IMR-90 (cell line): Measurements from ENCODE around the gene CLCF1. TPM values are rescaled to one million over a fixed set of nuclear protein-coding genes. Genes with fewer than 3 reads are reported as not detected.
A peak's percentile ranks its signal among the peaks of the same experiment; 100 is the strongest.

Experiments used
- ATAC-seq: fragments of 200-7000 bp; cut with Tn5 transposase; 2 replicates; pipeline ENCODE4 v1.9.1; 2020; ENCODE audit warnings: low read depth, mild to moderate bottlenecking, moderate library complexity
- BruUV-seq: library from RNA; stranded (reverse); fragments of 400-500 nt; replicated peaks from 2 replicates; lab custom pipeline; 2021; lab: Mats Ljungman, UMichigan
- CTCF ChIA-PET: fragments of 300-600 bp; formaldehyde crosslinking; extraction: SDS; loops from one replicate; lab custom pipeline; 2021; ENCODE audit warnings: antibody characterized with exemption; lab: Yijun Ruan, JAX
- POLR2A ChIA-PET: fragments of 300-600 bp; sonication (Branson Sonifier 250); formaldehyde crosslinking; loops from one replicate; lab custom pipeline; 2022; ENCODE audit warnings: antibody characterized with exemption; ENCODE audit not compliant: unreplicated experiment; lab: Charles Lee
- DNase-seq: peaks from one replicate; pipeline ENCODE4 v3.0.0; 2013
- H2AFZ ChIP-seq: replicated peaks from 2 replicates; pipeline ENCODE3; 2013; ENCODE audit warnings: low read length, mild to moderate bottlenecking; ENCODE audit not compliant: poor library complexity
- H2AK5ac ChIP-seq: 2 replicates; pipeline ENCODE4 v1.6.1; 2013; ENCODE audit warnings: low read depth, low read length, inconsistent platforms
- H2AK9ac ChIP-seq: replicated peaks from 2 replicates; pipeline ENCODE3; 2013; ENCODE audit warnings: mild to moderate bottlenecking, low read depth, low read length, moderate library complexity; ENCODE audit not compliant: poor library complexity
- H2BK120ac ChIP-seq: 2 replicates; pipeline ENCODE4 v1.6.1; 2013; ENCODE audit warnings: low read depth, low read length, inconsistent platforms
- H2BK15ac ChIP-seq: 3 replicates; pipeline ENCODE4 v1.6.1; 2013; ENCODE audit warnings: low read depth, low read length, inconsistent platforms
- H2BK20ac ChIP-seq: 2 replicates; pipeline ENCODE4 v1.6.1; 2013; ENCODE audit warnings: low read depth, mild to moderate bottlenecking, inconsistent platforms, low read length, moderate library complexity
- H2BK5ac ChIP-seq: 2 replicates; pipeline ENCODE4 v1.6.1; 2013; ENCODE audit warnings: mild to moderate bottlenecking, low read depth, low read length, inconsistent platforms; ENCODE audit not compliant: poor library complexity, severe bottlenecking
- H3K14ac ChIP-seq: replicated peaks from 2 replicates; pipeline ENCODE4 v1.6.1; 2013; ENCODE audit warnings: low read depth, low read length, inconsistent platforms
- H3K18ac ChIP-seq: 2 replicates; pipeline ENCODE4 v1.6.1; 2013; ENCODE audit warnings: low read depth, low read length, control low read depth
- H3K23ac ChIP-seq: 2 replicates; pipeline ENCODE4 v1.6.1; 2013; ENCODE audit warnings: low read depth, low read length, inconsistent platforms
- H3K27ac ChIP-seq: 2 replicates; pipeline ENCODE4 v1.5.1; 2013; ENCODE audit warnings: mild to moderate bottlenecking, control low read depth, low read length; ENCODE audit not compliant: insufficient read depth
- H3K27me3 ChIP-seq: 2 replicates; pipeline ENCODE4 v1.6.1; 2013; ENCODE audit warnings: low read length; ENCODE audit not compliant: control insufficient read depth, insufficient read depth
- H3K36me3 ChIP-seq: 2 replicates; pipeline ENCODE4 v1.6.1; 2013; ENCODE audit warnings: low read length, mixed read lengths; ENCODE audit not compliant: control insufficient read depth, insufficient read depth
- H3K4ac ChIP-seq: 2 replicates; pipeline ENCODE4 v1.6.1; 2013; ENCODE audit warnings: low read depth, low read length, inconsistent platforms
- H3K4me1 ChIP-seq: 2 replicates; pipeline ENCODE4 v1.6.1; 2013; ENCODE audit warnings: low read length, mixed read lengths; ENCODE audit not compliant: control insufficient read depth, insufficient read depth
- H3K4me2 ChIP-seq: 2 replicates; pipeline ENCODE4 v1.6.1; 2013; ENCODE audit warnings: low read depth, mild to moderate bottlenecking, control low read depth, low read length, moderate library complexity
- H3K4me3 ChIP-seq: 2 replicates; pipeline ENCODE4 v1.5.1; 2013; ENCODE audit warnings: low read depth, mild to moderate bottlenecking, control low read depth, low read length, moderate library complexity; ENCODE audit not compliant: insufficient read depth
- H3K56ac ChIP-seq: 2 replicates; pipeline ENCODE4 v1.6.1; 2013; ENCODE audit warnings: low read length, inconsistent platforms; ENCODE audit not compliant: insufficient read depth; ENCODE audit errors: extremely low read depth
- H3K79me1 ChIP-seq, 2 experiments: 2 replicates each; pipeline ENCODE4 v1.6.1; 2013; ENCODE audit warnings: low read length in 2 of 2, inconsistent platforms in 1 of 2, low read depth in 1 of 2
- H3K9ac ChIP-seq: 2 replicates; pipeline ENCODE4 v1.6.1; 2013; ENCODE audit warnings: low read depth, low read length, control low read depth
- H3K9me1 ChIP-seq: 2 replicates; pipeline ENCODE4 v1.6.1; 2013; ENCODE audit warnings: low read length, inconsistent platforms; ENCODE audit not compliant: insufficient read depth
- H3K9me3 ChIP-seq: 2 replicates; pipeline ENCODE4 v1.6.1; 2013; ENCODE audit warnings: low read length; ENCODE audit not compliant: control insufficient read depth, insufficient read depth
- H4K20me1 ChIP-seq: 2 replicates; pipeline ENCODE4 v1.6.1; 2013; ENCODE audit warnings: low read length, inconsistent platforms; ENCODE audit not compliant: insufficient read depth
- H4K5ac ChIP-seq: 2 replicates; pipeline ENCODE4 v1.6.1; 2013; ENCODE audit warnings: mild to moderate bottlenecking, low read depth, low read length, control low read depth
- H4K8ac ChIP-seq, 2 experiments: 2 replicates each; pipeline ENCODE4 v1.6.1; 2013; ENCODE audit warnings: low read depth in 2 of 2, low read length in 2 of 2, control low read depth in 1 of 2, inconsistent platforms in 1 of 2
- H4K91ac ChIP-seq: 2 replicates; pipeline ENCODE4 v1.6.1; 2013; ENCODE audit warnings: low read depth, low read length, inconsistent platforms; ENCODE audit not compliant: insufficient read depth
- BHLHE40 ChIP-seq: fragments of 150-350 bp; IDR thresholded peaks from 2 replicates; pipeline ENCODE4 v1.6.1; 2016; ENCODE audit warnings: mild to moderate bottlenecking, low read depth, low read length
- CTCF ChIP-seq: conservative IDR thresholded peaks from 2 replicates; pipeline ENCODE4 v1.5.1; 2012; ENCODE audit warnings: mild to moderate bottlenecking, low read depth, low read length, improper control_type of control experiment
- FOS ChIP-seq: fragments of 150-350 bp; IDR thresholded peaks from 2 replicates; pipeline ENCODE4 v1.6.1; 2016; ENCODE audit warnings: low read depth, low read length
- MAZ ChIP-seq: IDR thresholded peaks from 2 replicates; pipeline ENCODE4 v1.6.1; 2012; ENCODE audit warnings: low read depth, mild to moderate bottlenecking, low read length, improper control_type of control experiment, moderate library complexity, borderline replicate concordance
- NFE2L2 ChIP-seq: fragments of 150-350 bp; IDR thresholded peaks from 2 replicates; pipeline ENCODE4 v1.6.1; 2016; ENCODE audit warnings: low read depth, mild to moderate bottlenecking, low read length
- POLR2A ChIP-seq: IDR thresholded peaks from 2 replicates; pipeline ENCODE4 v1.6.1; 2012; ENCODE audit warnings: mild to moderate bottlenecking, low read depth, low read length
- RAD21 ChIP-seq: IDR thresholded peaks from 2 replicates; pipeline ENCODE4 v1.6.1; 2012; ENCODE audit warnings: low read length, improper control_type of control experiment
- RFX5 ChIP-seq: IDR thresholded peaks from 2 replicates; pipeline ENCODE4 v1.8.0; 2012; ENCODE audit warnings: low read depth, mild to moderate bottlenecking, low read length, moderate library complexity
- WGBS, 2 experiments: methylation state at CpG; one replicate each; pipeline versions ENCODE4 v1.1.5 to v1.1.7; 2013; ENCODE audit warnings: missing lambda C conversion rate in 2 of 2; ENCODE audit not compliant: insufficient read length in 1 of 2; ENCODE audit errors: extremely low coverage in 2 of 2; 5-methylcytosine and 5-hydroxymethylcytosine counted together
- dilution Hi-C: fragments of 300-500 bp; cut with HindIII; formaldehyde crosslinking; loops from one replicate; pipeline ENCODE4 v1.14.3; 2018; ENCODE audit warnings: low sequenced_read_pairs; ENCODE audit not compliant: unreplicated experiment
- in situ Hi-C: fragments of 300-500 bp; cut with MboI; formaldehyde crosslinking; loops from 3 replicates; pipeline ENCODE4 v1.14.3; 2019; ENCODE audit warnings: low sequenced_read_pairs, inconsistent platforms, mixed read lengths
- intact Hi-C: fragments of 100-400 bp; cut with micrococcal nuclease; formaldehyde crosslinking; loops from 2 replicates; pipeline ENCODE4 v1.10.0; 2022
- polyA plus RNA-seq, 3 experiments: library from polyadenylated mRNA; depleted of rRNA; stranded (reverse); fragments of >200 nt; gene quantifications; 2 replicates each; pipeline ENCODE4 v1.2.3, GENCODE V29; 2012; ENCODE audit warnings: low replicate concordance in 1 of 3
- total RNA-seq: library from RNA; depleted of rRNA; stranded (reverse); fragments of >200 nt; gene quantifications from 2 replicates; pipeline ENCODE4 v1.2.3, GENCODE V29; 2012
- TF ChIP-seq, protein P1 (sequence below): fragments of 150-350 bp; IDR thresholded peaks from 2 replicates; pipeline ENCODE4 v1.6.1; 2016; ENCODE audit warnings: low read depth, mild to moderate bottlenecking, low read length, moderate library complexity, borderline replicate concordance

CLCF1 gene
- total and polyA plus RNA-seq, 2 of the 4 experiments (the other 2 are of a cell fraction), result 5.6 to 27.8 TPM

DNA sequence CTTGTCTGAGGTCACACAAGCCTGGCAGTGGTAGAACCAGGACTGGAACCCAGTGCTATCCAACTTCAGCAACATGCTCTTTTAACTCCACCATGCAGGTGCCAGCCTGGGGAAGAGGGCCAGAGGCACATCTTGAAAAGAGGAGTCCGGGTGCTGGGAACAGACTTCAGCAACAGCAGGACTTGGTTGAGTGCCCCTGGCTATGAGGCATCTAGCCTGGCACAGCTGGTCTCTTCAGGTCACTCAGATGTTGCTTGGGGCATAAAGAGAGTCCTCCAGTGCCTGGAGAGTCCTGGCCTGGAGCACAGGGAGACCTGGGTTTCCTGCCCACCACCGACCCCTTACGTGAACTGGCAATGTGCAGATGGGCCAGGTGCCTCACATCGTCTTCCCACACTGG lies 5.1 kb upstream of the CLCF1 start:
- ATAC-seq (no peak), DNase-seq (no peak)
- Histone ChIP-seq H4K5ac (no peak overlapping the region), H3K9me3 (no peaks in the 10 kb centered on the region), H4K8ac (peak overlapping the region in 1 of 2 experiments; percentile 7; a peak in 1 of 4 replicates), H2AFZ (peak overlapping the region; percentile 81), H3K4me1 (peaks cover 24% of the 10 kb centered on the region), H3K4me3 (no peak overlapping the region), H4K91ac (0 out of 2 replicates have a peak overlapping the region, but pooled peaks have one; percentile 80), H2BK5ac (no peak overlapping the region), H3K27ac (no peak overlapping the region), H3K14ac (no peak overlapping the region), H3K27me3 (no peaks in the 10 kb centered on the region), H3K4ac (peak overlapping the region; percentile 84), H3K79me1 (0 out of 4 replicates have a peak, but pooled peaks cover 0 to 4% of the 10 kb centered on the region in 2 experiments), H2AK5ac (peak overlapping the region; percentile 93), H2BK15ac (peak overlapping the region; percentile 61; the same call in 1 of the 3 replicates), H3K9ac (no peak overlapping the region), H3K18ac (no peak overlapping the region), H3K4me2 (no peak overlapping the region), H3K23ac (no peak overlapping the region), H3K36me3 (no peaks in the 10 kb centered on the region), H4K20me1 (no peaks in the 10 kb centered on the region), H2BK120ac (peak overlapping the region; percentile 36; the same call in 1 of the 2 replicates), H3K56ac (no peak overlapping the region), H2AK9ac (peak overlapping the region; percentile 38), H3K9me1 (peaks cover 8% of the 10 kb centered on the region), H2BK20ac (peak overlapping the region; percentile 58)
- TF ChIP-seq FOS (no peak), BHLHE40 (no peak), RFX5 (no peak), NFE2L2 (no peak), MAZ (no peak), CTCF (no peak), POLR2A (no peak), RAD21 (no peak)
- TF ChIP-seq, protein P1, sequence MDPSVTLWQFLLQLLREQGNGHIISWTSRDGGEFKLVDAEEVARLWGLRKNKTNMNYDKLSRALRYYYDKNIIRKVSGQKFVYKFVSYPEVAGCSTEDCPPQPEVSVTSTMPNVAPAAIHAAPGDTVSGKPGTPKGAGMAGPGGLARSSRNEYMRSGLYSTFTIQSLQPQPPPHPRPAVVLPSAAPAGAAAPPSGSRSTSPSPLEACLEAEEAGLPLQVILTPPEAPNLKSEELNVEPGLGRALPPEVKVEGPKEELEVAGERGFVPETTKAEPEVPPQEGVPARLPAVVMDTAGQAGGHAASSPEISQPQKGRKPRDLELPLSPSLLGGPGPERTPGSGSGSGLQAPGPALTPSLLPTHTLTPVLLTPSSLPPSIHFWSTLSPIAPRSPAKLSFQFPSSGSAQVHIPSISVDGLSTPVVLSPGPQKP, result no peak
- dilution Hi-C loops (no loop called here), in situ Hi-C loops (no loop called here), intact Hi-C loops (no loop called here)
- ChIA-PET CTCF (interaction anchor here (1.2 to 7.8 kb wide), 2 partner anchors 25 to 32 kb away, joined by 4 to 128 read pairs; partner anchors contain the start of gene POLD4), POLR2A (interaction anchor here (1.2 kb wide), 1 partner anchor 26 kb away, joined by 3 read pairs; no protein-coding TSS in a partner anchor)
- 100% methylated on average over 2 of the region's 4 CpGs; no CpG with 5 or more reads in 1 of the 2 experiments for WGBS, 2 experiments
- BruUV-seq, result no TSS peak
